ENCODE data around the gene TAS2R38. TPM values are rescaled to one million over a fixed set of nuclear protein-coding genes. Genes with fewer than 3 reads are reported as not detected.

The TAS2R38 gene
- total RNA-seq, 1 experiment from 2014 or later, result not detected

GRCh38 chr7:142010952-142011548, 37.5 kb upstream of the TAS2R38 start:
- H3K27ac Mint-ChIP-seq (ENCODE audit: unreplicated experiment), result no peak overlapping the region
- intact Hi-C loops (cut with micrococcal nuclease; ENCODE audit: unreplicated experiment), result no loop called here
- no peak for DNase-seq
- H3K4me1 Mint-ChIP-seq (ENCODE audit: low read depth, unreplicated experiment), result no peaks in the 10 kb centered on the region
- no peak for TF ChIP-seq CTCF (IDR thresholded peaks at IDR 0.05; ENCODE audit: unreplicated experiment)
- H3K27me3 Mint-ChIP-seq (ENCODE audit: unreplicated experiment), result no peaks in the 10 kb centered on the region
- H3K36me3 Mint-ChIP-seq (ENCODE audit: insufficient read depth, unreplicated experiment), result no peaks in the 10 kb centered on the region
- no TSS peak for BruUV-seq (replicated peaks)
- CTCF ChIA-PET, result no interaction called here
- H3K4me3 Mint-ChIP-seq (ENCODE audit: low read depth, unreplicated experiment), result no peak overlapping the region
- no peaks in the 10 kb centered on the region for H3K9me3 Mint-ChIP-seq (ENCODE audit: low read depth, unreplicated experiment)

GRCh38 chr7:142009187-142009586, 35.6 kb upstream of the TAS2R38 start:
- CTCF ChIA-PET, result no interaction called here
- no peak for TF ChIP-seq CTCF (IDR thresholded peaks at IDR 0.05; ENCODE audit: unreplicated experiment)

GRCh38 chr7:142006577-142006976, 33.0 kb upstream of the TAS2R38 start:
- H3K4me1 Mint-ChIP-seq (ENCODE audit: low read depth, unreplicated experiment), result no peaks in the 10 kb centered on the region
- H3K27me3 Mint-ChIP-seq (ENCODE audit: unreplicated experiment), result no peaks in the 10 kb centered on the region
- H3K36me3 Mint-ChIP-seq (ENCODE audit: insufficient read depth, unreplicated experiment), result no peaks in the 10 kb centered on the region
- intact Hi-C loops (cut with micrococcal nuclease; ENCODE audit: unreplicated experiment), result no loop called here
- CTCF ChIA-PET, result interaction anchor here (0.7 kb wide), 1 partner anchor 241 kb away, joined by 3 read pairs; no protein-coding TSS in a partner anchor
- H3K4me3 Mint-ChIP-seq (ENCODE audit: low read depth, unreplicated experiment), result no peak overlapping the region
- H3K27ac Mint-ChIP-seq (ENCODE audit: unreplicated experiment), result no peak overlapping the region
- no peak for DNase-seq
- no TSS peak for BruUV-seq (replicated peaks)
- no peak for TF ChIP-seq CTCF (IDR thresholded peaks at IDR 0.05; ENCODE audit: unreplicated experiment)
- no peaks in the 10 kb centered on the region for H3K9me3 Mint-ChIP-seq (ENCODE audit: low read depth, unreplicated experiment)

More at GRCh38 chr7:142009187-142009586, 35.6 kb upstream of the TAS2R38 start:
- no peak for DNase-seq
- Mint-ChIP-seq H3K36me3 (ENCODE audit: insufficient read depth, unreplicated experiment) (no peaks in the 10 kb centered on the region), H3K27ac (ENCODE audit: unreplicated experiment) (no peak overlapping the region), H3K27me3 (ENCODE audit: unreplicated experiment) (no peaks in the 10 kb centered on the region), H3K4me1 (ENCODE audit: low read depth, unreplicated experiment) (no peaks in the 10 kb centered on the region), H3K9me3 (ENCODE audit: low read depth, unreplicated experiment) (no peaks in the 10 kb centered on the region), H3K4me3 (ENCODE audit: low read depth, unreplicated experiment) (no peak overlapping the region)
- intact Hi-C loops (cut with micrococcal nuclease; ENCODE audit: unreplicated experiment), result no loop called here
- BruUV-seq (replicated peaks), result no TSS peak

GRCh38 chr7:142002179-142002578, 28.6 kb upstream of the TAS2R38 start:
- no TSS peak for BruUV-seq (replicated peaks)
- CTCF ChIA-PET, result no interaction called here
- Mint-ChIP-seq H3K27me3 (ENCODE audit: unreplicated experiment) (no peaks in the 10 kb centered on the region), H3K27ac (ENCODE audit: unreplicated experiment) (no peak overlapping the region), H3K4me1 (ENCODE audit: low read depth, unreplicated experiment) (no peaks in the 10 kb centered on the region), H3K9me3 (ENCODE audit: low read depth, unreplicated experiment) (no peaks in the 10 kb centered on the region), H3K36me3 (ENCODE audit: insufficient read depth, unreplicated experiment) (no peaks in the 10 kb centered on the region), H3K4me3 (ENCODE audit: low read depth, unreplicated experiment) (no peak overlapping the region)
- intact Hi-C loops (cut with micrococcal nuclease; ENCODE audit: unreplicated experiment), result no loop called here
- no peak for TF ChIP-seq CTCF (IDR thresholded peaks at IDR 0.05; ENCODE audit: unreplicated experiment)
- no peak for DNase-seq

Measured in Calu3 (cell line).